GM12801 (cell line): ENCODE measurements around the gene FBXO44.

Experiments
- TF ChIP-seq, protein P1 (sequence below): IDR thresholded peaks from one replicate; pipeline ENCODE4 v1.5.1; 2011; ENCODE audit warnings: control low read depth; ENCODE audit not compliant: insufficient read length; ENCODE audit errors: extremely low read depth

The FBXO44 gene

GRCh38 chr1:11711490-11711889 lies 56.8 kb downstream of the FBXO44 start:
- TF ChIP-seq, protein P1, sequence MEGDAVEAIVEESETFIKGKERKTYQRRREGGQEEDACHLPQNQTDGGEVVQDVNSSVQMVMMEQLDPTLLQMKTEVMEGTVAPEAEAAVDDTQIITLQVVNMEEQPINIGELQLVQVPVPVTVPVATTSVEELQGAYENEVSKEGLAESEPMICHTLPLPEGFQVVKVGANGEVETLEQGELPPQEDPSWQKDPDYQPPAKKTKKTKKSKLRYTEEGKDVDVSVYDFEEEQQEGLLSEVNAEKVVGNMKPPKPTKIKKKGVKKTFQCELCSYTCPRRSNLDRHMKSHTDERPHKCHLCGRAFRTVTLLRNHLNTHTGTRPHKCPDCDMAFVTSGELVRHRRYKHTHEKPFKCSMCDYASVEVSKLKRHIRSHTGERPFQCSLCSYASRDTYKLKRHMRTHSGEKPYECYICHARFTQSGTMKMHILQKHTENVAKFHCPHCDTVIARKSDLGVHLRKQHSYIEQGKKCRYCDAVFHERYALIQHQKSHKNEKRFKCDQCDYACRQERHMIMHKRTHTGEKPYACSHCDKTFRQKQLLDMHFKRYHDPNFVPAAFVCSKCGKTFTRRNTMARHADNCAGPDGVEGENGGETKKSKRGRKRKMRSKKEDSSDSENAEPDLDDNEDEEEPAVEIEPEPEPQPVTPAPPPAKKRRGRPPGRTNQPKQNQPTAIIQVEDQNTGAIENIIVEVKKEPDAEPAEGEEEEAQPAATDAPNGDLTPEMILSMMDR, result no peak

GRCh38 chr1:11712285-11712684 lies 57.6 kb downstream of the FBXO44 start:
- TF ChIP-seq, protein P1, result no peak
